ENCODE measurements around the gene C17orf75.

The C17orf75 gene

GRCh38 chr17:32335687-32336086 lies 6.3 kb downstream of the C17orf75 start:
- no peak overlapping the region for H3K27ac ChIP-seq

GRCh38 chr17:32335046-32335445 lies 6.9 kb downstream of the C17orf75 start:
- TF ChIP-seq CTCF (conservative IDR thresholded peaks at IDR 0.05) (no peak), ZFX (IDR thresholded peaks at IDR 0.05) (no peak)
- H3K27ac ChIP-seq: no peak overlapping the region

More at GRCh38 chr17:32335687-32336086, 6.3 kb downstream of the C17orf75 start:
- TF ChIP-seq CTCF (conservative IDR thresholded peaks at IDR 0.05) (no peak), ZFX (IDR thresholded peaks at IDR 0.05) (no peak)

GRCh38 chr17:32333187-32333586 lies 8.8 kb downstream of the C17orf75 start:
- no peak overlapping the region for H3K27ac ChIP-seq
- no peak for TF ChIP-seq ZFX (IDR thresholded peaks at IDR 0.05)
- TF ChIP-seq CTCF (conservative IDR thresholded peaks at IDR 0.05): no peak

GRCh38 chr17:32331243-32332040 lies 10.5 kb downstream of the C17orf75 start:
- no peak overlapping the region for H3K27ac ChIP-seq
- TF ChIP-seq ZFX (IDR thresholded peaks at IDR 0.05): no peak
- TF ChIP-seq CTCF (conservative IDR thresholded peaks at IDR 0.05): no peak

GRCh38 chr17:32330147-32330546 lies 11.8 kb downstream of the C17orf75 start:
- TF ChIP-seq CTCF (conservative IDR thresholded peaks at IDR 0.05) (no peak), ZFX (IDR thresholded peaks at IDR 0.05) (no peak)

GRCh38 chr17:32327911-32328310 lies 14.1 kb downstream of the C17orf75 start:
- TF ChIP-seq CTCF (conservative IDR thresholded peaks at IDR 0.05) (no peak), ZFX (IDR thresholded peaks at IDR 0.05) (no peak)

More at GRCh38 chr17:32330147-32330546, 11.8 kb downstream of the C17orf75 start:
- no peak overlapping the region for H3K27ac ChIP-seq

GRCh38 chr17:32323811-32324491 lies 18.0 kb downstream of the C17orf75 start:
- TF ChIP-seq CTCF (conservative IDR thresholded peaks at IDR 0.05) (no peak), ZFX (IDR thresholded peaks at IDR 0.05) (no peak)
- no peak overlapping the region for H3K27ac ChIP-seq

More at GRCh38 chr17:32327911-32328310, 14.1 kb downstream of the C17orf75 start:
- no peak overlapping the region for H3K27ac ChIP-seq
